ENCODE data around the gene OBSCN. TPM values are rescaled to one million over a fixed set of nuclear protein-coding genes. Genes with fewer than 3 reads are reported as not detected.

Gene OBSCN
- total and polyA plus RNA-seq, 2 of the 13 experiments (the other 11 are each of a cell fraction or from before 2014, with no cell fraction given) = 0.20 TPM

GRCh38 chr1:228212966-228213844, 5.4 kb downstream of the OBSCN start:
- intact Hi-C loops (cut with micrococcal nuclease; ENCODE audit: unreplicated experiment) = no loop called here
- no peak overlapping the region for H2AFZ ChIP-seq (ENCODE audit: low read length)
- no peaks in the 10 kb centered on the region for H4K20me1 ChIP-seq (ENCODE audit: insufficient read depth, low read length)
- in situ Hi-C loops (cut with HindIII; ENCODE audit: extremely low pct_ligation_motif_present, low pct_unique_long_range_greater_than_20kb) = no loop called here
- POLR2A ChIA-PET = no interaction called here
- ATAC-seq (peak; percentile 86), DNase-seq (ENCODE audit: low spot score) (peak; percentile 25), FAIRE-seq (no peak)
- no peaks in the 10 kb centered on the region for H3K4me1 ChIP-seq (ENCODE audit: insufficient read depth, low read length)
- H3K36me3 ChIP-seq (replicated peaks in 1 of 2; ENCODE audit: control insufficient read depth in 1 of 2, insufficient read depth in 2 of 2, low read length in 2 of 2) = no peaks in the 10 kb centered on the region
- peaks cover 4 to 34% of the 10 kb centered on the region in 2 experiments for H3K27me3 ChIP-seq (ENCODE audit: control insufficient read depth in 1 of 2, insufficient read depth in 2 of 2, low read length in 2 of 2)
- peak overlapping the region in 2 of 3 experiments; percentile 45 to 58; a peak in 2 of 6 replicates for H3K4me3 ChIP-seq (replicated peaks in 1 of 3; ENCODE audit: insufficient read depth in 1 of 3, low read depth in 2 of 3, low read length in 3 of 3)
- no peak overlapping the region for H3K9ac ChIP-seq (ENCODE audit: insufficient read depth, low read depth, low read length)
- WGBS (ENCODE audit: low lambda C conversion rate) = 11% methylated on average over 35 of the region's 67 CpGs
- no peaks in the 10 kb centered on the region for H3K9me3 ChIP-seq (ENCODE audit: low read length)
- no TSS peak for BruUV-seq (replicated peaks)
- H3K27ac ChIP-seq (ENCODE audit: extremely low read length, insufficient read depth, low read length) = no peak overlapping the region
- no peaks in the 10 kb centered on the region for H3K79me2 ChIP-seq (ENCODE audit: insufficient read depth, low read length)
- peak overlapping the region; percentile 77 for H3K4me2 ChIP-seq (ENCODE audit: low read depth, low read length)
- CTCF ChIA-PET (ENCODE audit: low intra/inter-chr PET ratio, low total read pairs) = interaction anchor here (2.1 kb wide), 1 partner anchor 302 kb away, joined by 10 read pairs; no protein-coding TSS in a partner anchor
- TF ChIP-seq HOXA3 (CRISPR knock-in tag; IDR thresholded peaks at IDR 0.05) (no peak), ESRRA (CRISPR knock-in tag; IDR thresholded peaks at IDR 0.05; ENCODE audit: low read depth) (no peak), GABPB1 (CRISPR knock-in tag; IDR thresholded peaks at IDR 0.05) (peak; percentile 38; the same call in 1 of the 2 replicates), PBX3 (CRISPR knock-in tag; IDR thresholded peaks at IDR 0.05; ENCODE audit: borderline replicate concordance) (no peak), ZNF704 (CRISPR knock-in tag; IDR thresholded peaks at IDR 0.05; ENCODE audit: borderline replicate concordance) (no peak), ZNF451 (CRISPR knock-in tag; IDR thresholded peaks at IDR 0.05) (peak; percentile 61; the same call in 1 of the 2 replicates), MXI1 (IDR thresholded peaks at IDR 0.05; ENCODE audit: borderline replicate concordance, low read depth, low read length) (no peak), SRF (IDR thresholded peaks at IDR 0.05; ENCODE audit: low read depth, low read length) (no peak), ZNF12 (CRISPR knock-in tag; IDR thresholded peaks at IDR 0.05) (no peak), THAP11 (CRISPR knock-in tag; IDR thresholded peaks at IDR 0.05) (no peak), HNF4G (IDR thresholded peaks at IDR 0.05; ENCODE audit: borderline replicate concordance, low read depth, low read length) (no peak), HNF4G (CRISPR knock-in tag; IDR thresholded peaks at IDR 0.05; ENCODE audit: borderline replicate concordance, low read depth) (no peak), PTBP1 (IDR thresholded peaks at IDR 0.05; ENCODE audit: low read depth, low read length, poor library complexity, severe bottlenecking) (no peak), SMAD1 (CRISPR knock-in tag; IDR thresholded peaks at IDR 0.05; ENCODE audit: borderline replicate concordance, low read depth) (no peak), CBX5 (CRISPR knock-in tag; IDR thresholded peaks at IDR 0.05; ENCODE audit: borderline replicate concordance) (no peak), RFX5 (IDR thresholded peaks at IDR 0.05; ENCODE audit: low read depth, low read length) (no peak)
- TF ChIP-seq, protein P1, sequence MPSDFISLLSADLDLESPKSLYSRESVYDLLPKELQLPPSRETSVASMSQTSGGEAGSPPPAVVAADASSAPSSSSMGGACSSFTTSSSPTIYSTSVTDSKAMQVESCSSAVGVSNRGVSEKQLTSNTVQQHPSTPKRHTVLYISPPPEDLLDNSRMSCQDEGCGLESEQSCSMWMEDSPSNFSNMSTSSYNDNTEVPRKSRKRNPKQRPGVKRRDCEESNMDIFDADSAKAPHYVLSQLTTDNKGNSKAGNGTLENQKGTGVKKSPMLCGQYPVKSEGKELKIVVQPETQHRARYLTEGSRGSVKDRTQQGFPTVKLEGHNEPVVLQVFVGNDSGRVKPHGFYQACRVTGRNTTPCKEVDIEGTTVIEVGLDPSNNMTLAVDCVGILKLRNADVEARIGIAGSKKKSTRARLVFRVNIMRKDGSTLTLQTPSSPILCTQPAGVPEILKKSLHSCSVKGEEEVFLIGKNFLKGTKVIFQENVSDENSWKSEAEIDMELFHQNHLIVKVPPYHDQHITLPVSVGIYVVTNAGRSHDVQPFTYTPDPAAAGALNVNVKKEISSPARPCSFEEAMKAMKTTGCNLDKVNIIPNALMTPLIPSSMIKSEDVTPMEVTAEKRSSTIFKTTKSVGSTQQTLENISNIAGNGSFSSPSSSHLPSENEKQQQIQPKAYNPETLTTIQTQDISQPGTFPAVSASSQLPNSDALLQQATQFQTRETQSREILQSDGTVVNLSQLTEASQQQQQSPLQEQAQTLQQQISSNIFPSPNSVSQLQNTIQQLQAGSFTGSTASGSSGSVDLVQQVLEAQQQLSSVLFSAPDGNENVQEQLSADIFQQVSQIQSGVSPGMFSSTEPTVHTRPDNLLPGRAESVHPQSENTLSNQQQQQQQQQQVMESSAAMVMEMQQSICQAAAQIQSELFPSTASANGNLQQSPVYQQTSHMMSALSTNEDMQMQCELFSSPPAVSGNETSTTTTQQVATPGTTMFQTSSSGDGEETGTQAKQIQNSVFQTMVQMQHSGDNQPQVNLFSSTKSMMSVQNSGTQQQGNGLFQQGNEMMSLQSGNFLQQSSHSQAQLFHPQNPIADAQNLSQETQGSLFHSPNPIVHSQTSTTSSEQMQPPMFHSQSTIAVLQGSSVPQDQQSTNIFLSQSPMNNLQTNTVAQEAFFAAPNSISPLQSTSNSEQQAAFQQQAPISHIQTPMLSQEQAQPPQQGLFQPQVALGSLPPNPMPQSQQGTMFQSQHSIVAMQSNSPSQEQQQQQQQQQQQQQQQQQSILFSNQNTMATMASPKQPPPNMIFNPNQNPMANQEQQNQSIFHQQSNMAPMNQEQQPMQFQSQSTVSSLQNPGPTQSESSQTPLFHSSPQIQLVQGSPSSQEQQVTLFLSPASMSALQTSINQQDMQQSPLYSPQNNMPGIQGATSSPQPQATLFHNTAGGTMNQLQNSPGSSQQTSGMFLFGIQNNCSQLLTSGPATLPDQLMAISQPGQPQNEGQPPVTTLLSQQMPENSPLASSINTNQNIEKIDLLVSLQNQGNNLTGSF (CRISPR knock-in tag; IDR thresholded peaks at IDR 0.05) = no peak
